ENCODE results near the gene LIMK2. TPM values are rescaled to one million over a fixed set of nuclear protein-coding genes. Genes with fewer than 3 reads are reported as not detected.

LIMK2 gene
- total RNA-seq, 4 donors from 2014 or later: 4.0 to 12.6 (median 7.1) TPM

DNA sequence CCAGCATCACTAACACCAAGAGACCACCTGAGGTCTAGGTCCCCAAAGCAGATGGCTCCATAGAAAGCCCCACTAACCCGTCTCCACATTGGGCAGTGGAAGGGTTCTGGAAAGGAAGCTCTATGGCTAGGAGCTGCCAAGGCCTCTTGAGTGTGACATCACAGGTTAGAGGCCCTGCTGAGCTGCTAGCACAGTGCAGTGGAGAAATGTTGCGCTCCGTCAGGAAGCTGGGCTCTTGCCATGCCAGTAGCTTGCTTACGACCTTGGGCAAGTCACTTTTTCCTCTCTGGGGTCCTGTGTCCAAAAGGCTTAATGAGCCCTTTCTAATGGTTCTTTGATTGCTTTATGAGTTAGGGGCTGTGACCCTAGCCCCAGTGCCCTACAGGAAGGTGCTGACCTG lies 69.6 kb downstream of the LIMK2 start:
- H3K4me3 ChIP-seq: no peak overlapping the region
- in situ Hi-C loops (cut with MboI; ENCODE audit: low sequenced_read_pairs in 4 of 4) (no loop called here), intact Hi-C loops (cut with DNase I; ENCODE audit: low total_unique reads) (no loop called here)
- H3K36me3 ChIP-seq: peaks cover 0 to 69% of the 10 kb centered on the region in 2 donors
- no peak for ATAC-seq
- H3K9me3 ChIP-seq: no peaks in the 10 kb centered on the region
- H3K27ac ChIP-seq: peak overlapping the region in 2 of 4 donors; percentile 20
- no peak for DNase-seq
- H3K27me3 ChIP-seq: no peaks in the 10 kb centered on the region
- no peak for TF ChIP-seq CTCF (IDR thresholded peaks at IDR 0.05 in 4 of 5, conservative IDR thresholded peaks at IDR 0.05 in 1 of 5)
- TF ChIP-seq POLR2A (IDR thresholded peaks at IDR 0.05): no peak
- no peaks in the 10 kb centered on the region for H3K4me1 ChIP-seq

DNA sequence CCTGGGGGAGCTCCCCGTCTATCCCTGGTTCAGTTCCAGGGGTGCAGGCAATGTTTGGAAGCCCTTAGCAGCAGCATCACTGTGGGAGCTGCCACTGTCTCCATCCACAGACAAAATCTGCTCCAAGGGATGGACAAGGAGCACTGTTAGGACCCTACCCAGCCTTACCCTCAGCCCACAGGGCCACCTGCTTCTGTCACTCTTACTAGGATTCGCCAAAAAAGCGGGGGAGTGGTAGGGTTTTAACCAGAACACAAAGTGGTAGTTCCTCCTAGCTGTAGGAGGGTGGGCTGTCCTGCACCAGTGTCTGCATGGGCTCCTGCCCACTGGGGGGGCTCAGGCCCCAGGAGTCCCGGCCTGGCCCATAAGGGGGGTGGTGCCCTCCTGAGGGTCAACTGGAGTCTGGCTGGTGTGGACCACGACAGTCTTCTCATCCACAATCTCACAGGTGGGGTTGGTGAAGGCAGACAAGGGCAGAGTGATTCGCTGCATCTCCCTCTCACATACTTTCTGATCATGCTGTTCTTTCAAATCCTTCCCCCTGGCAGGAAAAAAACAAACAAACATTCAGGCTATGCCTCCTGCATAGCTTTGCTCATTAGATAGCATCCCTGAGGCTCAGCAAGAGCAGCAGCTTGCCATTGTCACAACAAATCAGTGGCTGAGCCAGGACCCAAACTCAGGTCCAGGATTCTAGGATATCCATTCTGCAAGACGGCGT lies 70.8 kb downstream of the LIMK2 start:
- no peaks in the 10 kb centered on the region for H3K27me3 ChIP-seq
- TF ChIP-seq POLR2A (IDR thresholded peaks at IDR 0.05) (no peak), CTCF (IDR thresholded peaks at IDR 0.05 in 4 of 5, conservative IDR thresholded peaks at IDR 0.05 in 1 of 5) (no peak)
- intact Hi-C loops (cut with DNase I; ENCODE audit: low total_unique reads): no loop called here
- H3K4me1 ChIP-seq: no peaks in the 10 kb centered on the region
- no peak overlapping the region for H3K27ac ChIP-seq
- no peak overlapping the region for H3K4me3 ChIP-seq
- in situ Hi-C loops (cut with MboI; ENCODE audit: low sequenced_read_pairs in 4 of 4): no loop called here
- peaks cover 0 to 80% of the 10 kb centered on the region in 2 donors for H3K36me3 ChIP-seq
- DNase-seq (no peak), ATAC-seq (no peak)
- H3K9me3 ChIP-seq: no peaks in the 10 kb centered on the region

DNA sequence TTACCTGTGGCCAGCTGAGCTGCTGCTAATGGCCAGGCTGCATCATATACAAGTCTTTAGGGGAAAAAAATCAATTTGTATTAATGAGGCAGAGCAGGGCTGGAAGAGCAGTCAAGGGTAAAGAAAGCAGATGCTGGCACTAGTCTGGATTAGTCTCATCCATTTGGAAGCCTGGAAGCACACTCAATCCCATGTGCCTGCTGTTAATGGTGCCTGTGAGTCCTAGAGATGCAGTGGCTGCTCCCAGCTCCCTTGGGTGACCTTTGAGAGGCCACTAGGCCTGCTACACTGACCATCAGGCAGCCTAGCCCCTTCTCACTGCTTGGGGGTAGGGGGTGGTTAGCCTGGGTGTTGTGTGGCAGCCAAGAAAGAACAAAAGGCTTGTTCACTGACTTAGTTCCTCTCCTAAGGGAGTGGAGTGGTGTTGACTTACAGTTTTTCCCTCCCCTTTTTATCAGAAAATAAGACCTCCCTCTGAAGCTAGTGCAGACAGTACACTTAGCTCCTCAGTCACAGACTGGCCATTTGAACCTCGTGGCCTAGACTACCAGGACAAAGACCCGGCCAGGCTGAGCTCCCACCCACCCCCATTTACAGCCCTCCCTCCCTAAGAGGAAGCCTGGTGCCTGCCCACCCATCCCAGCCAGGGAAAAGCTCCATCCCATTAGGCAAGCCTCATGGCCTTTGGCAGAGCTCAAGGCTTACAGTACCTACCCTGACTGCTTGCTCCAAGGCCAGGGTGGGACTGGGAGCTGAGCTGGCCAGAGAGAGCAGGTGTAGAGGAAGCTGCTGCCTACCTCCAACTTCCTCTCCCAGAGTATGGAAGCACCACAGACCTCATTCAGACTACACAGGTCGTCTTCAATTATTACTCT lies 72.4 kb downstream of the LIMK2 start:
- DNase-seq (no peak), ATAC-seq (no peak)
- Histone ChIP-seq H3K9me3 (no peaks in the 10 kb centered on the region), H3K27me3 (no peaks in the 10 kb centered on the region), H3K4me3 (no peak overlapping the region), H3K4me1 (peaks cover 11 to 15% of the 10 kb centered on the region in 2 donors), H3K27ac (peak overlapping the region in 3 of 4 donors; percentile 10 to 29 (median 28)), H3K36me3 (peaks cover 0 to 94% of the 10 kb centered on the region in 2 donors)
- in situ Hi-C loops (cut with MboI; ENCODE audit: low sequenced_read_pairs in 4 of 4): no loop called here
- intact Hi-C loops (cut with DNase I; ENCODE audit: low total_unique reads): no loop called here
- TF ChIP-seq POLR2A (IDR thresholded peaks at IDR 0.05): no peak

- no peak for TF ChIP-seq POLR2A (IDR thresholded peaks at IDR 0.05)
- no peak for TF ChIP-seq CTCF (IDR thresholded peaks at IDR 0.05 in 4 of 5, conservative IDR thresholded peaks at IDR 0.05 in 1 of 5)
- in situ Hi-C loops (cut with MboI; ENCODE audit: low sequenced_read_pairs in 4 of 4) (no loop called here), intact Hi-C loops (cut with DNase I; ENCODE audit: low total_unique reads) (no loop called here)
- DNase-seq: peak in 1 of 2 donors; percentile 26
- peaks cover 0 to 76% of the 10 kb centered on the region in 2 donors for H3K36me3 ChIP-seq
- H3K27me3 ChIP-seq: no peaks in the 10 kb centered on the region
- no peak for ATAC-seq
- no peaks in the 10 kb centered on the region for H3K9me3 ChIP-seq
- peak overlapping the region in 3 of 4 donors; percentile 3 to 29 (median 14) for H3K27ac ChIP-seq
- H3K4me3 ChIP-seq: no peak overlapping the region
- peaks cover 18 to 22% of the 10 kb centered on the region in 2 donors for H3K4me1 ChIP-seq
Measured at GRCh38 chr22:31286360-31287255, 74.5 kb downstream of the LIMK2 start.
